Colon (tissue), 2 donors: ENCODE data around the gene BCL11A.

Source experiments
- FAIRE-seq: peaks from 2 replicates; lab custom pipeline; 2012; peaks lifted over from hg19 to GRCh38; lab: Jason Lieb, UNC
- donor health status: control.
- donor health status: control.

The BCL11A gene

GRCh38 chr2:60484133-60484645 is 69.3 kb downstream of the BCL11A start:
- FAIRE-seq: no peak

GRCh38 chr2:60483401-60483800 is 70.1 kb downstream of the BCL11A start:
- no peak for FAIRE-seq

DNA sequence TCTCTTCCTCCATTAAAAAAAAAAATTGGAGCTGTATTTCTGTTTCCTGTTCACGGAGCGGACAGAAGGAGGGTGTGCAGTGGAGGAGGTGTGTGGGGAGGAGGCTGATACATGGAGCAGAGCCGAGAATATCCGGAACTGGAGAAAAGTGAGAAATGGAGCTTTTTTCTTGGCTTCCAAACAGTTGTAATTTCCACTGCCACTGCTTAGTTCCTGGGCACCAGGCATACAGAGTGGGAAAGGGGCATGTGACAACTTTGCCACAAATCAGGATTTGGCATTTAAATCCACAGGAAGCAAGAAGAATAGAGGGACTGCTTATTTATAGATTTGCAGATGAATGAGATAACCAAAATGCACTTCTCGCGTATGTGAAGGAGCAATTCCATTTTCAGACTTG is 71.2 kb downstream of the BCL11A start:
- FAIRE-seq: no peak

GRCh38 chr2:60481257-60481656 is 72.2 kb downstream of the BCL11A start:
- FAIRE-seq: no peak

GRCh38 chr2:60480089-60480773 is 73.2 kb downstream of the BCL11A start:
- no peak for FAIRE-seq

DNA sequence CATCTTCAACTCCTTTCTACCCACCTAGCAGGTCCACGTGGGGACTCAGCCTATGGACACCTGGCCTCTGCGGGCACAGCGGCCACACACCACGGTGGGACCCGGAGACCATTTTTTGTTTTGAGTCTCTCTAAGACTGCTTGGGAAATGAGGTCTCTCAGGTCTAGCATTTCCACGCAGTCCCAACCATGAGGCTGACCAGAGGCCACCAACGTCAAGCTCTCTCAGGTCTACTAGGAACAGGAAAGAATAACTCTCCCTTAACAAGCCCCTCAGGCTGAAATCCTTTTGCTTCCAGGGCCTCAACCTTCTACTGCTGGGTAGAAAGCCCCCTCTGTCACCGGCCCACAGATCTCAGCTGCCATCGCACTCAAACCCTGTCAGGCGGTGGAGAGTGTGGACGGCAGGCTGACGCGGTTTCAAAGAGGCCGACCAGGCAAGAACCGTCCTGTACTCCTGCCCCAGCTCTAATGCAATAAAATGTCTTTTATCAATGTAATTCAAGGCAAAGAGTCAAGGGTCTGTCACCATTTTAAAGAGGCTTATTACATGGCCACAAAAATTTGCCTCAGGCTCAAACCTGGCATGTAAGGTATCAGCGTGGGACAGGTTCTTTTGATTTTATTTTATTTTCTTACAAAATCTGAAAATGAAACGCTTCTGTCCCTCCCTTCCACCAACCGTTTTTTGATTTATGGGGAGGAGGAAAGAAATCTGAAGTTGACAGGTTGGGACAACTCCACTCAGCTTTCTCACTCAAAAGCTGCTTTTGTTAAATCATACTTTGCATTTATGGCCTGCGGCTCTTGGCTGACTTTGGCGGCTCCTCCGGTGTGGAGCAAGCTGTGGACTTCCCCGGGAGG is 74.0 kb downstream of the BCL11A start:
- no peak for FAIRE-seq

GRCh38 chr2:60478660-60479059 is 74.8 kb downstream of the BCL11A start:
- FAIRE-seq: no peak

- no peak for FAIRE-seq
Measured at GRCh38 chr2:60476206-60476954, 77.1 kb downstream of the BCL11A start.

DNA sequence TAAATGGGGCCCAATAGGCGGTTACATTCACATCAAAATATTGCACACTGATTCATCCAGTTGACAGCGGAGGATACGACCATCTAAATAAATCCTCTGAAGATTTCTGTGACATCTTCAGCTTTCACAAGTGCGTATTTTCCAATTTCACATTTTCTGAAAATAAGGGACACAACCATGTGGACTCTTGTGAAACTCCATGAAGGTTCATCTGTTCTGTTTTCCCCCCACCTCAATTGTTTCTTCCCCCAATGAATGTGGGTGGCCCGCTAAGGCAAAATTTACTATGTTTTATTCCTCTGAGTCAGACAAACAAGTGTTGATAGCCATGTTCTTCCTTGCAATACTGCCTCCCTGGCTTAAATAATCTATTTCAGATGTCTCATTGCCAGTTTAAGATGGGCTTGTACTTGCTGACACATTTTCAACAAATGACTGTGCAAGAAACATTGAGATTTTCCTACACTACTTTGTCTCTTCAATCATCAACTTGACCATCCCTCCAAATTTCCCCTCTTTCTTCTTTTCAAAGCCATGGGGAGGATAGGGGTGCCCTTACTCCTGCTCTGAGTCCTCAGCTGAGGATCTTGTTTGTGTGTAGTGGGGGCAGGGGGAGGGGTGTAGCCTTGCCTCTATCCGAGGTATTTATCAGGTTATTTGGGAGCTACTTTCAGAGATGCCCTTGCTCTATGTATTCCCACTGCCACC is 78.2 kb downstream of the BCL11A start:
- FAIRE-seq: no peak

DNA sequence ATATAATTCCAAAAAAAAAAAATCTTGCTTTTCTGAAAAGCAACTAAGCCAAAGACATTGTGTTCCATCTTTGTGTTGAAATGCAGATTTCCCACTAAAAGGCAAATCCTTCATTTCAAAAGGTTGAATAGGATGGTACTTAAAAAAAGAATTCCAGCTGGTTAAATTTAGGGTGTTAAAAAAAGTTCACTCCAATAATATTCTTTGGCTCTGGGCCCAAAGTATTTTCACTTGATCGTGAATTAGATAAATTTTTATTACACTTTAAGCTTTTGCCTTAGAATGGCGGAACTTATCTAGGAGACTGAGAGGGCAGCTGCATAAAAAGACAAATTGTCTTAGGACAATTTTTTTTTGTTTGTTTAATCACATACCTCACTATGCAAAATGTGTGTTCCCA is 79.2 kb downstream of the BCL11A start:
- no peak for FAIRE-seq

DNA sequence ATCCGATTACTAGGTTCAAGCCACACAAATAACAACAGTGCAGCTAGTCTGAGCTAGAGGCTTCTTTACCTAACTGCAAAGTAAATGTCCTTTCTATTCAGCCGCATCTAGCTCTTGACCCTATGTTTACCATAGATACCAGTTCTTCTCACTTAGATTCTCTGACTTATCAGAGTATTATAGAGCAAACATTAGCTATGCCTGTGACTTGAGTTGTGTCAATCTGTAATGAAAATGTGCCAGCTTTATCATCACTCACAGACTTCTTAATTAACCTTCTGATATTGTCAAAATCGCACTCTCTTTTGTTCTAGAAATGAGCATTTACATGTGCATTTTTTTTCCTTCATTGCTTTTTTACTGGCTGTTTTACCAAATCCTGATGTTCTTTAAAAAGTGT is 79.9 kb downstream of the BCL11A start:
- no peak for FAIRE-seq

GRCh38 chr2:60472663-60473289 is 80.7 kb downstream of the BCL11A start:
- FAIRE-seq: no peak

GRCh38 chr2:60472041-60472440 is 81.4 kb downstream of the BCL11A start:
- FAIRE-seq: no peak

- FAIRE-seq: no peak
Measured at GRCh38 chr2:60470340-60470739, 83.1 kb downstream of the BCL11A start.

DNA sequence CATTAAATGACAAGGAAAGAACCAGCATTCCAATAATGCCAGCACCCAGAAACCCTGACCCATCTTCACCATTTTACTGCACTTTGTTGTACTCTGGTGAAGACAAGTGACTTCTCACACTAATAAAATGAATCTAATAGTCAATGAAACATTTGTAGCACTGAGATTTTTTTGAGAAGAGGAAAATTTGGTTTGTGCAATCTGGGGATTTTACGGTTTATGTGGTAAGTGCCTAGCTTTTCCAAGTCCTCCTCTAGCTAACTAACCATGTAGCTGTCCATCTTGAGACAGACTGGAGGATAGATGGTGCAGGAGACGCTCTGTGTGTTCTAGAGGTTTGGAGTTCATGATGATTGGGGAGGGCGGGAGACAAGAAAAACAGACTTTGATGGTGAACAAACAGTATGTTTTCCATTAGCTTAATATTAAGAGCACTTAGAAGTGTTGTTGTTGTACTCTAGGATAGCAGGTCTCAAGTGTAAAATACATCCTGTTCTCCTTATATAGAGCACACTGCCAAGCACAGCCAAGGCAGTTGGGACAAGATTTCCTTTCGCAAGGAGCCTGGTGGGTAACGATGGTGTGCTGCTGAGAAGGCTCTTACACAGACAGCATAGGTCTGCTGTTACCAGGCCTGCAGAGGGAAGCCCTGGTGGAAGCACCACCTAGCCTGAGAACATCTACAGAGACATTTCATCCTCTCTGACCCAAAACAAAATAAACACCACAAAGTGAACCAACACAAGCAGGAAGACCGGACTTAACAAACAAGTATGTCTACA is 83.7 kb downstream of the BCL11A start:
- FAIRE-seq: no peak

- FAIRE-seq: no peak
Measured at GRCh38 chr2:60468382-60469085, 84.9 kb downstream of the BCL11A start.

DNA sequence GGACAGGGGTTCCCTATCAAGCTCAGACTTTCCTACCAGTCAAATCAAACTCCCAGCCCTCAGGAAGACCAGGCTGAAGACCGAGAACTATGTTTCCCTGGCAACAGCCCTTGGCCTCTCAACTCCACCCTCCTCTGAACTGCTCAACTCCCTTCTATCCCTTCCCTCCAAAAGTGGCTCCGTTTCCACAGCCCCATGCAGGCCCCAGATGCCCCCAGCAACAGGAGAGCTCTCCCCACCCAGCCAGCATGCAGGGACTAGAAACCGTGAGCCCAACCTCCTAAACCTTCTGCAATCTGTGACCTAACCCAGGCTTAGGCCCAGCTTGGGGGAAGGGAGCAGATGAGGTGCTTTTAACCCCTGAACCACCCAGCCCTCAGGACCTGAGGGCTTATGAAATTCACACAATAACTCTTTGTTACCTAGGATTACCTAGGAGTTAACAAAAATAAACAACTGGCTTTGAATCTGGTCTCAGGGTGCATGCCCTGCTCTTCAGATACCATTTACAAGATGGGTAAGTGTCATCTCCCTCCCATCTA is 87.2 kb downstream of the BCL11A start:
- no peak for FAIRE-seq

GRCh38 chr2:60465736-60466135 is 87.7 kb downstream of the BCL11A start:
- no peak for FAIRE-seq

- no peak for FAIRE-seq
Measured at GRCh38 chr2:60463249-60463648, 90.2 kb downstream of the BCL11A start.
